Measurements from ENCODE around the gene RBPJL. TPM values are rescaled to one million over a fixed set of nuclear protein-coding genes. Genes with fewer than 3 reads are reported as not detected.

Gene RBPJL
- total and polyA plus RNA-seq, 2 of the 8 experiments (the other 6 are each of a cell fraction or from before 2014, with no cell fraction given), result 0.67 to 1.3 TPM

- no peaks in the 10 kb centered on the region for H3K36me3 ChIP-seq (ENCODE audit: control insufficient read depth in 2 of 4, insufficient read depth in 4 of 4, low read length in 3 of 4)
- no peak overlapping the region for H3K27ac ChIP-seq (ENCODE audit: low read depth, low read length)
- no peak overlapping the region for H4K8ac ChIP-seq (ENCODE audit: extremely low read depth, insufficient read depth, low read length)
- no peak overlapping the region for H3K14ac ChIP-seq (ENCODE audit: insufficient read length)
- H2BK12ac ChIP-seq (ENCODE audit: low read depth, low read length), result no peak overlapping the region
- H3K27me3 ChIP-seq (replicated peaks in 1 of 4; ENCODE audit: control insufficient read depth in 3 of 4, extremely low read depth in 1 of 4, insufficient read depth in 3 of 4, low read length in 3 of 4), result no peaks in the 10 kb centered on the region; a peak in 1 of 7 replicates
- FAIRE-seq (no peak), DNase-seq (ENCODE audit: low read depth in 1 of 2, low spot score in 2 of 2) (no peak)
- no peak overlapping the region for H3K4ac ChIP-seq (replicated peaks; ENCODE audit: insufficient read length, low read depth, low read length)
- no peaks in the 10 kb centered on the region for H4K20me1 ChIP-seq (replicated peaks in 1 of 2; ENCODE audit: control insufficient read depth in 1 of 2, insufficient read depth in 2 of 2, low read length in 2 of 2)
- H3K9me3 ChIP-seq (ENCODE audit: insufficient read depth in 2 of 2, low read depth in 1 of 2, low read length in 1 of 2), result no peaks in the 10 kb centered on the region
- H3K18ac ChIP-seq (ENCODE audit: extremely low read depth, low read length), result no peak overlapping the region
- no peak overlapping the region for H2BK120ac ChIP-seq (replicated peaks; ENCODE audit: low read depth, low read length)
- CTCF ChIA-PET (ENCODE audit: partially characterized antibody), result interaction anchor here (1.6 to 2.9 kb wide), 2 partner anchors 32 to 36 kb away, joined by 5 to 14 read pairs; no protein-coding TSS in a partner anchor
- H3K23ac ChIP-seq (ENCODE audit: insufficient read length), result no peak overlapping the region
- no peak overlapping the region for H2AFZ ChIP-seq (ENCODE audit: low read length)
- no peak overlapping the region for H3K4me3 ChIP-seq (ENCODE audit: extremely low read depth in 1 of 4, insufficient read depth in 2 of 4, low read depth in 3 of 4, low read length in 4 of 4)
- POLR2A ChIA-PET (ENCODE audit: partially characterized antibody), result no interaction called here
- H3K4me2 ChIP-seq (ENCODE audit: insufficient read depth in 1 of 2, low read depth in 2 of 2, low read length in 2 of 2), result peak overlapping the region in 1 of 2 experiments; percentile 39; a peak in 1 of 4 replicates
- no peaks in the 10 kb centered on the region for H3K79me2 ChIP-seq (ENCODE audit: control insufficient read depth in 1 of 2, insufficient read depth in 2 of 2, low read length in 2 of 2)
- no peaks in the 10 kb centered on the region for H3K79me1 ChIP-seq (ENCODE audit: low read depth, low read length)
- WGBS, 2 experiments (ENCODE audit: extremely low coverage in 1 of 2, insufficient coverage in 1 of 2, insufficient read length in 1 of 2, insufficient replicate concordance in 2 of 2, low coverage in 1 of 2, low lambda C conversion rate in 2 of 2, missing lambda C conversion rate in 1 of 2), result 82% methylated on average over 3 of the region's 3 CpGs; no CpG with 5 or more reads in 1 of the 2 experiments
- H4K5ac ChIP-seq (ENCODE audit: insufficient read length, low read depth, low read length), result no peak overlapping the region
- no peak overlapping the region for H4K91ac ChIP-seq (replicated peaks; ENCODE audit: insufficient read length, low read length)
- H3K4me1 ChIP-seq (replicated peaks in 1 of 4; ENCODE audit: control insufficient read depth in 3 of 4, insufficient read depth in 4 of 4, low read length in 3 of 4), result peaks cover 0 to 6% (median 3%) of the 10 kb centered on the region in 4 experiments; a peak in 5 of 7 replicates
- no peak overlapping the region for H2BK20ac ChIP-seq (ENCODE audit: low read length)
- H2AK5ac ChIP-seq (ENCODE audit: low read depth, low read length), result no peak overlapping the region
- no peak overlapping the region for H2BK5ac ChIP-seq (ENCODE audit: low read depth, low read length)
- H3K23me2 ChIP-seq (ENCODE audit: low read depth, low read length), result no peaks in the 10 kb centered on the region
- H3K56ac ChIP-seq (replicated peaks; ENCODE audit: insufficient read length, low read depth, low read length), result no peak overlapping the region
- H3K9ac ChIP-seq (replicated peaks in 1 of 4; ENCODE audit: extremely low read depth in 1 of 4, low read depth in 3 of 4, low read length in 3 of 4), result no peak overlapping the region
- no peak overlapping the region for H2BK15ac ChIP-seq (ENCODE audit: low read length)
- TF ChIP-seq USF2 (IDR thresholded peaks at IDR 0.05; ENCODE audit: low read length), result no peak
- no peak for TF ChIP-seq HDAC6 (IDR thresholded peaks at IDR 0.05; ENCODE audit: low read depth, low read length)
- TF ChIP-seq SIRT6 (IDR thresholded peaks at IDR 0.05; ENCODE audit: low read length), result no peak
- TF ChIP-seq EGR1 (IDR thresholded peaks at IDR 0.05; ENCODE audit: borderline replicate concordance, low read depth, low read length), result no peak
- TF ChIP-seq KDM5A (IDR thresholded peaks at IDR 0.05; ENCODE audit: low read length), result no peak
- TF ChIP-seq MAFK (IDR thresholded peaks at IDR 0.05; ENCODE audit: low read depth, low read length), result no peak
- TF ChIP-seq CTCF (IDR thresholded peaks at IDR 0.05; ENCODE audit: control extremely low read depth in 1 of 3, insufficient read depth in 1 of 3, low read depth in 1 of 3, low read length in 3 of 3), result no peak
- no peak for TF ChIP-seq SP4 (IDR thresholded peaks at IDR 0.05; ENCODE audit: low read length)
- TF ChIP-seq BCL11A (IDR thresholded peaks at IDR 0.05; ENCODE audit: low read depth in 2 of 2, low read length in 2 of 2), result no peak
- no peak for TF ChIP-seq SP2 (IDR thresholded peaks at IDR 0.05; ENCODE audit: low read length)
- no peak for TF ChIP-seq RNF2 (IDR thresholded peaks at IDR 0.05; ENCODE audit: borderline replicate concordance, low read depth, low read length, missing control alignments, poor library complexity, severe bottlenecking)
Observed at GRCh38 chr20:45258259-45258658, 48.4 kb upstream of the RBPJL start.
